Measurements from ENCODE around the gene MSH3.

MSH3 gene

DNA sequence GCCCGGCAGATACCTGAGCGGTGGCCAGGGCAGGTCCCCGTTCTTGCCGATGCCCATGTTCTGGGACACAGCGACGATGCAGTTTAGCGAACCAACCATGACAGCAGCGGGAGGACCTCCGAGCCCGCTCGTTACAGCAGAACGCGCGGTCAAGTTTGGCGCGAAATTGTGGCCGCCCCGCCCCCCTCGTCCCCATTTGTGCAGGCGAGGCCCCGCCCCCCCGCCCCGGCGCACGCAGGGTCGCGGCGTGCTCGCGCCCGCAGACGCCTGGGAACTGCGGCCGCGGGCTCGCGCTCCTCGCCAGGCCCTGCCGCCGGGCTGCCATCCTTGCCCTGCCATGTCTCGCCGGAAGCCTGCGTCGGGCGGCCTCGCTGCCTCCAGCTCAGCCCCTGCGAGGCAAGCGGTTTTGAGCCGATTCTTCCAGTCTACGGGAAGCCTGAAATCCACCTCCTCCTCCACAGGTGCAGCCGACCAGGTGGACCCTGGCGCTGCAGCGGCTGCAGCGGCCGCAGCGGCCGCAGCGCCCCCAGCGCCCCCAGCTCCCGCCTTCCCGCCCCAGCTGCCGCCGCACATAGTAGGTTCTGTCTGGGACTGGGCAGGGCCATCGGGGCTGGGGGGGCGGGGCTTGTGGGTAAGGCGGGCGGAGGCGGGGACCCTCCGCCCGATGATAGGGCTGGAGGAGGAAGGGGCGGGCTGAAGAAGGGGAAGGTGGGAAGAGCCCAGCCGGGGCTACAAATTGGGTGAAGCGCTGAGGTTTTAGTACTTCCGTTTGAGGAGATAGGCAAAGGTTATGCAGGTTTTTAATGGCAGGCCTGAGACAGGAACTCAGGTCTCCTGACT lies at the start of gene MSH3, which contains the start of gene DHFR:
Gene MSH3, plus strand, starts transcription at position 262 of the 840 bp plus-strand sequence. Its CDS starts 76 bp downstream, at position 338.
Gene DHFR, minus strand, starts transcription at position 593 of the 840 bp plus-strand sequence. Its CDS starts 494 bp downstream, at position 99.
- DNase-seq (ENCODE audit: low read depth in 3 of 3, low spot score in 1 of 3), result peak; percentile 70 to 89 (median 77)

- DNase-seq (ENCODE audit: low read depth in 3 of 3, low spot score in 1 of 3), result no peak
Observed at GRCh38 chr5:80607343-80607742, 47.1 kb upstream of the MSH3 start.

GRCh38 chr5:80607832-80608231 lies 46.6 kb upstream of the MSH3 start:
- DNase-seq (ENCODE audit: low read depth in 3 of 3, low spot score in 1 of 3), result no peak

- no peak for DNase-seq (ENCODE audit: low read depth in 3 of 3, low spot score in 1 of 3)
Observed at GRCh38 chr5:80608731-80609130, 45.7 kb upstream of the MSH3 start.

GRCh38 chr5:80609692-80610091 lies 44.8 kb upstream of the MSH3 start:
- no peak for DNase-seq (ENCODE audit: low read depth in 3 of 3, low spot score in 1 of 3)

DNA sequence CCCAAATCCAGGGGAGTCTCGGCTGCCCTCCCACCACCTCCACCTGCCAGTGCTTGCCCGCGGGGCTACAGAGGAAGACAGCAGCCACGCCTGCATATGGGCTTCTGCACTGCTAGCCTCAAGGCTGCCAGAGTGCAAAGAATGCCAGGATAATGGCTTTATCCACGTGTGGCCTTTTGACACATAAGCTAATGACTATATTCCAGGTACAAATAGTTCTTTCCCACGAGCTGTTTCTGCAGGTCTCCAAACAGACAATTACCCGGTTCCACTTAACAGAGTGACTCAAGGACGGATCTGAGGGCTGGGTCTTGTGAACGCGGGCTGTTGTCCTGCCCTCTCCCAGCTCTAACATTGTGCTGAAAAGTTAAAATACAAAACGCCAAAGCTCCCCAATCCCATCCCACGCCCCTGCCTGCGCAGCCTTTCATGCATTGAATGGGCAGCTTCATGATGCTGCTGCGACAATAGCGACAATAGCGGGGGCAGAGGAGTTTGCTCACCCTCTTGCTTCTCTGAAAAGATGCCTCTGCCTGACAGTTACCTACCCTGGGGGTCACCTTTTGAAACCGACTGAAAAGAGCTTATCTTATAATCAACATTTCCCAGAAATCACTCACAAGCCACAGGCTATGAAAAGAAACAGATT lies 39.1 kb upstream of the MSH3 start:
- DNase-seq (ENCODE audit: low read depth in 3 of 3, low spot score in 1 of 3), result no peak

GRCh38 chr5:80618438-80618837 lies 36.0 kb upstream of the MSH3 start:
- no peak for DNase-seq (ENCODE audit: low read depth in 3 of 3, low spot score in 1 of 3)

DNA sequence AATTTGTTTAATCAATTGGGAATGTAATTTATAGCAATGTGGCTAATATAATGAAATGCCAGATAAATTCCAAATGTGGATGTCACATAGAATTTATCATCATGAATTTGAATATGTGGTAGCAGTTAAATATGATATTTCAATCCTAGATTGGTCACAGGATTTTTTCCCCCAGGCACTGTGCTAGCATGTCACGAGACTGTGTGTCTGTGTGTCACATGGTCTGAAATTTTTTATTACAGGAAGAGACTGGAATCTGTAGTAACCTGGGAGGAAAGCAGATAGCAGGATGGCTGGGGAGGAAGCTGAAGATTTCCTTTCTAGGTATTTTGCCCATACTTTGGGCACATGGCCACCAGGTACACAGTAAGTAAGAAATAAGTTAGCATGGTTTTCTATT lies 35.4 kb upstream of the MSH3 start:
- no peak for DNase-seq (ENCODE audit: low read depth in 3 of 3, low spot score in 1 of 3)

- DNase-seq (ENCODE audit: low read depth in 3 of 3, low spot score in 1 of 3), result no peak
Observed at GRCh38 chr5:80620211-80620610, 34.2 kb upstream of the MSH3 start.

GRCh38 chr5:80622756-80623155 lies 31.7 kb upstream of the MSH3 start:
- no peak for DNase-seq (ENCODE audit: low read depth in 3 of 3, low spot score in 1 of 3)

GRCh38 chr5:80623999-80624398 lies 30.5 kb upstream of the MSH3 start:
- DNase-seq (ENCODE audit: low read depth in 3 of 3, low spot score in 1 of 3), result no peak

DNA sequence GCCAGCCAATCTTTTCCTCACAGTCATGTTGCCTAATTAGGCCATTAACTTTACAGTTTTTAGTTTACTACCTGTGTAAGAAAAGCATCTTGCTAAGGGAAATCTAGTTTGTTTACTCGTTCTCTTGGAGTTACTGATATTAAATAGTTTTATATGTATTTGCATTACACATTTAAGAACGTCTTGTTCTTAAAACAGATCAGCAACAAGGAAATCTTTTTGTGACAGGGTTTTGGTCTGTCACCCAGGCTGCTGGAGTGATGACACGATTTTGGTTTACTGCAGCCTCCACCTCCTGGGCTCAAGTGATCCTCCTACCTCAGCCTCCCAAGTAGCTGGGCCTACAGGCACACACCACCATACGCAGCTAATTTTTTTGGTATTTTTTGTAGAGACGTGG lies 29.2 kb upstream of the MSH3 start:
- no peak for DNase-seq (ENCODE audit: low read depth in 3 of 3, low spot score in 1 of 3)

DNA sequence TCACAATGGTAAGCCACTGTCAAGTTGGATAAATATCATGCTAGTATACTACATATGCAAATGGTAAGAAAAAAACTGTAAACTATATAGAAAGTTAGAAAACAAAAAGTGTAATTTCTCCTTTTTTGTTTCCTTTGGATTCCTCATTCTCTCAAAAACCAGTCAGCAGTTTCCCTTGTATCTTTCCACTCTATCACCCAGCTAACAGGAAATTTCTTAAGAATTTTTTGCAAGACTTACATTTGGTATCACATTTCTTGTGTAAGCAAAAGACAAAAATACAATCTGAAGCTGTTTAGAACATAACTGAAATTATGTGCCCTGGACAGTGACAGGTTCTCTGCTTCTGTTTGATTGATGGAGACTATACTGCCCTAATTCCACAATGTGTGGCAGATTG lies 25.2 kb upstream of the MSH3 start:
- DNase-seq (ENCODE audit: low read depth in 3 of 3, low spot score in 1 of 3), result no peak

DNA sequence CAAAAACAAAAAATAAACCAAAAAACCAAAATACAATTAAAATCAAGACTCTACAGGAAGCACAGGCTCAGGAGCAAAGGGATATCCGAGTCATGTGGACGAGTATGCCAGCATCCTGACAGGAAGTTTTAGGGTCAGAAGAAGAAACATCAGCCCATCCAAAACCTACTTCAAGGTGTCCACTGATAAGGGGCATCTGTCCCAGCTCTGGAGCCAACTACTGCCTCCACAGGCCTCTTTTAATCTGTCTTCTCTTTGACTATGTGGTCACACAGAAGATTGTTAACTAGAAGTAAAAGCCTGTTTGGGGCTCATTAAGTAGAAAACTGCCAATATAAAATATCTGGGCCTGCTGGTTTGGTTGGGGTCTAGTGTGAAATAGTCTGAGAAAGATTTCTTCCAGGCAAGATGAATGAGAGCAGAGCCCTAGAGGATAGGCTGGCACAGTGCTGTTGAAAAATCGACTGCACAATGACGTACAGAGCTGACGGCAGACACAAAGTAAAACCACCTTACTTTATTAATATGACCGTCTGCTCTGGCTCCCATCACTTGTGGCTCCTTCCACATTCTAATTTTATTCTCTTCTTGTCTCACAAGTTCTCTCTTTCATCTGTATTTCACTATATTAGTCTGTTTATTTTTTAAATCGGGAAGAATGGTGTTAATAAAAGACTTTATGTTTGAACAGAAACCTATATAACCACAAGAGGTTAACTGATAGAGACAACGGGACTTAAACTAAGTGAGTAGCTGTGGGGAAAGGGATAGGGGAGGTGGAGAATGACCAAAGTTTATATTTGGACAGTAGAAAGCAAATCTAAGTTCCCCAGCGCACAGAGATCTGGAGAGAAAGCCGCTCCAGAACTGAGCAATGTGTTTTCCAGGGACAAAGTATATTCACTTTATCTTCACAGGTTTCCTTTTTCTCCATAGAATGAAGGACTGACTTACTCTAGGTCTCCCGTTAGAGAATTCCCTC lies 22.9 kb upstream of the MSH3 start:
- DNase-seq (ENCODE audit: low read depth in 3 of 3, low spot score in 1 of 3), result no peak

- DNase-seq (ENCODE audit: low read depth in 3 of 3, low spot score in 1 of 3), result no peak
Observed at GRCh38 chr5:80632700-80633099, 21.8 kb upstream of the MSH3 start.

GRCh38 chr5:80634193-80634592 lies 20.3 kb upstream of the MSH3 start:
- no peak for DNase-seq (ENCODE audit: low read depth in 3 of 3, low spot score in 1 of 3)

- DNase-seq (ENCODE audit: low read depth in 3 of 3, low spot score in 1 of 3), result no peak
Observed at GRCh38 chr5:80641353-80641752, 13.1 kb upstream of the MSH3 start.

DNA sequence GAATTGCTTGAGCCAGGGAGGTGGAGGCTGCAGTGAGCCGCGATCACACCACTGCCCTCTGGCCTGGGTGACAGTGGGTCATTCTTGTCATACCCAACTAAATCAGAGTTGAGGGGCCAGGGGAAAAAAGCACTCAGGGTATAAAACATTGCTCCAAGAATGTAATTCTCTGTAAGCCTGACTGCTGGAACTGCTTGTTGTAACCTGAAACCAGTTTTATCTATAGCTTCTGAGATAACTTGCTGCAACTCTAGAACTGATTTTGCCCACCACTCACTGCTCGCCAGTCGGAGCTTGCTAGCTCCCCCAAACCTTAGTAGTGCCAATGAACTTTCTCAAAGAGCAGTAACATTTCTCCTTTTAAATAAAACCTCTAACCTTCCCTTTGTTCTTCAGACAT lies 9.6 kb upstream of the MSH3 start:
- no peak for DNase-seq (ENCODE audit: low read depth in 3 of 3, low spot score in 1 of 3)

GRCh38 chr5:80646926-80647325 lies 7.5 kb upstream of the MSH3 start:
- DNase-seq (ENCODE audit: low read depth in 3 of 3, low spot score in 1 of 3), result no peak

- DNase-seq (ENCODE audit: low read depth in 3 of 3, low spot score in 1 of 3), result no peak
Observed at GRCh38 chr5:80653502-80653901, 950 bp upstream of the MSH3 start.

- DNase-seq (ENCODE audit: low read depth in 3 of 3, low spot score in 1 of 3), result no peak
Observed at GRCh38 chr5:80654054-80654390, 430 bp upstream of the MSH3 start.

All from stimulated activated CD4-positive, alpha-beta T cell treated with anti-CD3 and anti-CD28 coated beads, TNF-alpha, amount 100 ng/mL, for 1 hour (primary cell).